Naive B cell (primary cell): ENCODE results near the gene FAM53C. TPM values are rescaled to one million over a fixed set of nuclear protein-coding genes. Genes with fewer than 3 reads are reported as not detected.
"Not testable (repeated sequence)": the region's sequence is repeated elsewhere in the genome, so short reads cannot be mapped to it uniquely, and the experiment has no call there.

Source experiments
- ATAC-seq, 2 donors: fragments of 150-1000 bp; cut with Tn5 transposase; 2 replicates each; pipeline ENCODE4 v1.10.0; 2021; ENCODE audit warnings: low read depth in 2 of 2, mild to moderate bottlenecking in 2 of 2, moderate library complexity in 2 of 2
- DNase-seq: peaks from one replicate; pipeline ENCODE4 v3.0.0; 2022
- H3K27ac Mint-ChIP-seq, 6 donors: one replicate each; pipeline ENCODE4 v1.8.0; 2020 to 2022; ENCODE audit warnings: mild to moderate bottlenecking in 6 of 6, mixed read lengths in 6 of 6, moderate library complexity in 5 of 6, inconsistent platforms in 2 of 6
- H3K27me3 Mint-ChIP-seq, 3 donors: one replicate each; pipeline ENCODE4 v1.8.0; 2021 to 2022; ENCODE audit warnings: mixed read lengths in 3 of 3, mild to moderate bottlenecking in 1 of 3
- H3K36me3 Mint-ChIP-seq, 2 donors: one replicate each; pipeline ENCODE4 v1.8.0; 2020 to 2022; ENCODE audit warnings: mixed read lengths in 2 of 2, inconsistent platforms in 1 of 2, mild to moderate bottlenecking in 1 of 2
- H3K4me1 Mint-ChIP-seq, 3 donors: one replicate each; pipeline ENCODE4 v1.8.0; 2020 to 2022; ENCODE audit warnings: mixed read lengths in 3 of 3, inconsistent platforms in 1 of 3, mild to moderate bottlenecking in 1 of 3, moderate library complexity in 1 of 3
- H3K4me3 Mint-ChIP-seq, 8 donors: one replicate each; pipeline ENCODE4 v1.8.0; 2020 to 2022; ENCODE audit warnings: mild to moderate bottlenecking in 8 of 8, mixed read lengths in 8 of 8, moderate library complexity in 8 of 8, inconsistent platforms in 2 of 8
- H3K9me3 Mint-ChIP-seq, 7 donors: one replicate each; pipeline ENCODE4 v1.8.0; 2020 to 2022; ENCODE audit warnings: mixed read lengths in 7 of 7, mild to moderate bottlenecking in 5 of 7, inconsistent platforms in 2 of 7, moderate library complexity in 1 of 7
- polyA plus RNA-seq, 6 donors: library from polyadenylated mRNA; unstranded; fragments of 300-500 nt; fragmentation: Illumina TruSeq; gene quantifications; one replicate each; pipeline ENCODE4 v1.2.3, GENCODE V29; 2021; ENCODE audit warnings: low read depth in 6 of 6

Gene FAM53C
- polyA plus RNA-seq, 6 donors from 2014 or later, result 24.2 to 37.9 (median 30.7) TPM

DNA sequence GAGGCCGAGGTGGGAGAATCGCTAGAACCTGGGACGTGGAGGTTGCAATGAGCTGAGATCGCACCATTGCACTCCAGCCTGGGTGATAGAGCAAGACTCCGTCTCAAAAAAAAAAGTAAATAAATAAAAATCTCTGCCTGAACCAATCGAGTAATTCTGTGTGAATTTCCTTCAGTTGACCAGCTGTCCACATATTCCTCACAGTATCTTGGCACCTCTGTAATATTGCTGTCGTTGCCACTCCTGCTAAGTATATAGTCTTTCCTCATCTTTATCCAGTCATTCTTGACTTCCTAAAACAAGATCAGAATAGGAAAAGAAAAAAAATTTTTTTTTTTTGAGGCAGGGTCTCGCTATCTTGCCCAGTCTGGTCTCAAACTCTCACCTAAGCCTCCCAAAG lies 44.3 kb downstream of the FAM53C start:
- ATAC-seq (no peak), DNase-seq (no peak)
- Mint-ChIP-seq H3K4me3 (no peak overlapping the region), H3K4me1 (no peaks in the 10 kb centered on the region), H3K9me3 (no peaks in the 10 kb centered on the region), H3K36me3 (peaks cover 33 to 39% of the 10 kb centered on the region in 2 donors), H3K27me3 (no peaks in the 10 kb centered on the region), H3K27ac (no peak overlapping the region)

GRCh38 chr5:138385660-138386059 lies 47.6 kb downstream of the FAM53C start:
- Mint-ChIP-seq H3K27me3 (no peaks in the 10 kb centered on the region), H3K27ac (no peak overlapping the region), H3K9me3 (no peaks in the 10 kb centered on the region), H3K36me3 (peaks cover 23 to 26% of the 10 kb centered on the region in 2 donors), H3K4me1 (no peaks in the 10 kb centered on the region), H3K4me3 (no peak overlapping the region)
- DNase-seq (no peak), ATAC-seq (no peak)

- Mint-ChIP-seq H3K36me3 (peaks cover 25 to 27% of the 10 kb centered on the region in 2 donors), H3K4me1 (no peaks in the 10 kb centered on the region), H3K27me3 (no peaks in the 10 kb centered on the region), H3K9me3 (no peaks in the 10 kb centered on the region), H3K27ac (no peak overlapping the region), H3K4me3 (no peak overlapping the region)
- DNase-seq (no peak), ATAC-seq (no peak)
These were observed 48.2 kb downstream of the FAM53C start for GRCh38 chr5:138386290-138386689.

GRCh38 chr5:138389332-138389731 lies 51.3 kb downstream of the FAM53C start:
- Mint-ChIP-seq H3K36me3 (peaks cover 16 to 28% of the 10 kb centered on the region in 2 donors), H3K9me3 (no peaks in the 10 kb centered on the region), H3K27me3 (no peaks in the 10 kb centered on the region), H3K27ac (no peak overlapping the region), H3K4me1 (no peaks in the 10 kb centered on the region), H3K4me3 (no peak overlapping the region)
- DNase-seq, result no peak
- ATAC-seq, result no peak

- not testable (repeated sequence) for ATAC-seq, H3K4me3 Mint-ChIP-seq, H3K9me3 Mint-ChIP-seq, H3K4me1 Mint-ChIP-seq, H3K27ac Mint-ChIP-seq, H3K27me3 Mint-ChIP-seq, DNase-seq
- peaks cover 22 to 34% of the 10 kb centered on the region in 2 donors for H3K36me3 Mint-ChIP-seq
These were observed 51.8 kb downstream of the FAM53C start for GRCh38 chr5:138389911-138390310.

- H3K4me1 Mint-ChIP-seq, result no peaks in the 10 kb centered on the region
- ATAC-seq (no peak), DNase-seq (no peak)
- H3K27ac Mint-ChIP-seq, result peak overlapping the region in 1 of 6 donors; percentile 72
- no peaks in the 10 kb centered on the region for H3K9me3 Mint-ChIP-seq
- H3K4me3 Mint-ChIP-seq, result no peak overlapping the region
- H3K36me3 Mint-ChIP-seq, result peaks cover 28 to 33% of the 10 kb centered on the region in 2 donors
- no peaks in the 10 kb centered on the region for H3K27me3 Mint-ChIP-seq
These were observed 53.9 kb downstream of the FAM53C start for GRCh38 chr5:138391859-138392386.

Other genes with a start within 250 kb of the FAM53C start
- not detected for gene NME5, start 198.8 kb upstream of the FAM53C start, polyA plus RNA-seq
- gene BRD8, start 159.6 kb upstream of the FAM53C start, polyA plus RNA-seq, result 10 to 100 TPM; 11.2 to 38.2 (median 26.2) TPM
- gene KIF20A, start 159.2 kb upstream of the FAM53C start, polyA plus RNA-seq, result not detected
- 10 to 100 TPM; 12.6 to 26.0 (median 14.1) TPM for gene CDC23, start 124.9 kb upstream of the FAM53C start, polyA plus RNA-seq
- gene GFRA3, start 63.6 kb upstream of the FAM53C start, polyA plus RNA-seq, result not detected
- under 1 TPM in 1 of 6 donors, not detected in 5; 0.48 TPM for gene CDC25C, start 6.5 kb upstream of the FAM53C start, polyA plus RNA-seq
- gene KDM3B, start 14.4 kb downstream of the FAM53C start, polyA plus RNA-seq, result 10 to 100 TPM in 5 of 6 donors, 1 to 10 TPM in 1; 3.9 to 29.2 (median 18.3) TPM
- not detected for gene REEP2, start 100.8 kb downstream of the FAM53C start, polyA plus RNA-seq
- gene EGR1, start 127.2 kb downstream of the FAM53C start, polyA plus RNA-seq, result 100 to 1,000 TPM in 2 of 6 donors, 10 to 100 TPM in 3, 1 to 10 TPM in 1; 7.0 to 125 (median 41.8) TPM
- gene ETF1, start 205.0 kb downstream of the FAM53C start, polyA plus RNA-seq, result 10 to 100 TPM; 18.4 to 35.0 (median 30.7) TPM
- 100 to 1,000 TPM; 102 to 128 (median 109) TPM for gene HSPA9, start 237.1 kb downstream of the FAM53C start, polyA plus RNA-seq